IgD-negative memory B cell (primary cell): ENCODE measurements around the gene IFT81. TPM values are rescaled to one million over a fixed set of nuclear protein-coding genes. Genes with fewer than 3 reads are reported as not detected.
"Not testable (repeated sequence)": the region's sequence is repeated elsewhere in the genome, so short reads cannot be mapped to it uniquely, and the experiment has no call there.

Experiments used
- H3K27ac Mint-ChIP-seq, 3 donors: one replicate each; pipeline ENCODE4 v1.8.0; 2020 to 2022; ENCODE audit warnings: mild to moderate bottlenecking in 3 of 3, mixed read lengths in 3 of 3, moderate library complexity in 1 of 3
- H3K27me3 Mint-ChIP-seq: one replicate; pipeline ENCODE4 v1.8.0; 2021; ENCODE audit warnings: mixed read lengths
- H3K36me3 Mint-ChIP-seq: one replicate; pipeline ENCODE4 v1.8.0; 2020; ENCODE audit warnings: mild to moderate bottlenecking, mixed read lengths
- H3K4me1 Mint-ChIP-seq, 3 donors: one replicate each; pipeline ENCODE4 v1.8.0; 2020 to 2022; ENCODE audit warnings: mixed read lengths in 3 of 3, mild to moderate bottlenecking in 1 of 3
- H3K4me3 Mint-ChIP-seq, 4 donors: one replicate each; pipeline ENCODE4 v1.8.0; 2020 to 2022; ENCODE audit warnings: mild to moderate bottlenecking in 4 of 4, mixed read lengths in 4 of 4, moderate library complexity in 3 of 4
- H3K9me3 Mint-ChIP-seq, 3 donors: one replicate each; pipeline ENCODE4 v1.8.0; 2020 to 2021; ENCODE audit warnings: mixed read lengths in 3 of 3, mild to moderate bottlenecking in 1 of 3
- polyA plus RNA-seq: library from polyadenylated mRNA; unstranded; fragments of 300-500 nt; fragmentation: Illumina TruSeq; gene quantifications from one replicate; pipeline ENCODE4 v1.2.3, GENCODE V29; 2021

IFT81 gene
- polyA plus RNA-seq, 1 donor from 2014 or later = 1.5 TPM

GRCh38 chr12:110197003-110197402 is 72.8 kb downstream of the IFT81 start:
- Mint-ChIP-seq H3K36me3 (peaks cover 8% of the 10 kb centered on the region), H3K9me3 (no peaks in the 10 kb centered on the region), H3K4me3 (no peak overlapping the region), H3K27ac (no peak overlapping the region), H3K4me1 (peaks cover 0 to 2% (median 0%) of the 10 kb centered on the region in 3 donors), H3K27me3 (no peaks in the 10 kb centered on the region)

GRCh38 chr12:110198386-110198785 is 74.2 kb downstream of the IFT81 start:
- Mint-ChIP-seq H3K27ac (no peak overlapping the region), H3K9me3 (no peaks in the 10 kb centered on the region), H3K4me3 (no peak overlapping the region)

GRCh38 chr12:110199339-110200123 is 75.4 kb downstream of the IFT81 start:
- Mint-ChIP-seq H3K36me3 (peaks cover 5% of the 10 kb centered on the region), H3K4me3 (no peak overlapping the region), H3K27me3 (no peaks in the 10 kb centered on the region), H3K4me1 (peaks cover 0 to 2% (median 0%) of the 10 kb centered on the region in 3 donors), H3K9me3 (no peaks in the 10 kb centered on the region), H3K27ac (peak overlapping the region in 1 of 3 donors; percentile 12)

More at GRCh38 chr12:110198386-110198785, 74.2 kb downstream of the IFT81 start:
- peaks cover 8% of the 10 kb centered on the region for H3K36me3 Mint-ChIP-seq
- no peaks in the 10 kb centered on the region for H3K27me3 Mint-ChIP-seq
- H3K4me1 Mint-ChIP-seq = peaks cover 0 to 2% (median 0%) of the 10 kb centered on the region in 3 donors

- Mint-ChIP-seq H3K4me3 (no peak overlapping the region), H3K4me1 (peaks cover 0 to 2% (median 0%) of the 10 kb centered on the region in 3 donors), H3K27ac (no peak overlapping the region), H3K27me3 (no peaks in the 10 kb centered on the region), H3K36me3 (peaks cover 4% of the 10 kb centered on the region), H3K9me3 (no peaks in the 10 kb centered on the region)
Measured at GRCh38 chr12:110200124-110200417, 75.9 kb downstream of the IFT81 start.

GRCh38 chr12:110201995-110202394 is 77.8 kb downstream of the IFT81 start:
- Mint-ChIP-seq H3K27me3 (no peaks in the 10 kb centered on the region), H3K27ac (no peak overlapping the region), H3K4me1 (peaks cover 0 to 2% (median 0%) of the 10 kb centered on the region in 3 donors), H3K9me3 (no peaks in the 10 kb centered on the region), H3K36me3 (peaks cover 2% of the 10 kb centered on the region), H3K4me3 (no peak overlapping the region)

GRCh38 chr12:110203546-110203945 is 79.4 kb downstream of the IFT81 start:
- Mint-ChIP-seq H3K36me3 (no peaks in the 10 kb centered on the region), H3K4me3 (no peak overlapping the region), H3K4me1 (peaks cover 0 to 2% (median 0%) of the 10 kb centered on the region in 3 donors), H3K9me3 (no peaks in the 10 kb centered on the region), H3K27ac (no peak overlapping the region), H3K27me3 (no peaks in the 10 kb centered on the region)

- Mint-ChIP-seq H3K9me3 (no peaks in the 10 kb centered on the region), H3K27me3 (no peaks in the 10 kb centered on the region), H3K4me1 (no peaks in the 10 kb centered on the region), H3K36me3 (no peaks in the 10 kb centered on the region), H3K4me3 (no peak overlapping the region), H3K27ac (peak overlapping the region in 1 of 3 donors; percentile 25)
Measured at GRCh38 chr12:110205931-110206330, 81.8 kb downstream of the IFT81 start.

GRCh38 chr12:110211639-110212536 is 87.7 kb downstream of the IFT81 start:
- H3K9me3 Mint-ChIP-seq, H3K4me1 Mint-ChIP-seq, H3K27me3 Mint-ChIP-seq, H3K4me3 Mint-ChIP-seq, H3K27ac Mint-ChIP-seq, H3K36me3 Mint-ChIP-seq: not testable (repeated sequence)

- H3K36me3 Mint-ChIP-seq = no peaks in the 10 kb centered on the region
- no peaks in the 10 kb centered on the region for H3K4me1 Mint-ChIP-seq
- H3K9me3 Mint-ChIP-seq = peaks cover 0 to 6% (median 0%) of the 10 kb centered on the region in 3 donors
- no peak overlapping the region for H3K4me3 Mint-ChIP-seq
- no peaks in the 10 kb centered on the region for H3K27me3 Mint-ChIP-seq
- no peak overlapping the region for H3K27ac Mint-ChIP-seq
Measured at GRCh38 chr12:110217996-110218674, 94.0 kb downstream of the IFT81 start.

- Mint-ChIP-seq H3K4me3 (no peak overlapping the region), H3K4me1 (peaks cover 0 to 2% (median 0%) of the 10 kb centered on the region in 3 donors), H3K27ac (no peak overlapping the region), H3K27me3 (no peaks in the 10 kb centered on the region), H3K36me3 (no peaks in the 10 kb centered on the region), H3K9me3 (no peaks in the 10 kb centered on the region)
Measured at GRCh38 chr12:110222027-110222426, 97.9 kb downstream of the IFT81 start.

- Mint-ChIP-seq H3K27ac (no peak overlapping the region), H3K36me3 (no peaks in the 10 kb centered on the region), H3K4me3 (no peak overlapping the region), H3K9me3 (no peaks in the 10 kb centered on the region), H3K4me1 (peaks cover 0 to 2% (median 0%) of the 10 kb centered on the region in 3 donors), H3K27me3 (no peaks in the 10 kb centered on the region)
Measured at GRCh38 chr12:110222433-110222832, 98.3 kb downstream of the IFT81 start.

GRCh38 chr12:110223777-110224378 is 99.7 kb downstream of the IFT81 start:
- Mint-ChIP-seq H3K27ac (no peak overlapping the region), H3K4me3 (no peak overlapping the region), H3K27me3 (no peaks in the 10 kb centered on the region), H3K9me3 (no peaks in the 10 kb centered on the region), H3K4me1 (peaks cover 0 to 2% (median 0%) of the 10 kb centered on the region in 3 donors), H3K36me3 (no peaks in the 10 kb centered on the region)

GRCh38 chr12:110224379-110225304 is 100.5 kb downstream of the IFT81 start:
- Mint-ChIP-seq H3K9me3 (no peaks in the 10 kb centered on the region), H3K27me3 (no peaks in the 10 kb centered on the region), H3K4me1 (peaks cover 0 to 2% (median 0%) of the 10 kb centered on the region in 3 donors), H3K36me3 (no peaks in the 10 kb centered on the region), H3K4me3 (no peak overlapping the region), H3K27ac (no peak overlapping the region)

GRCh38 chr12:110227138-110227537 is 103.0 kb downstream of the IFT81 start:
- no peaks in the 10 kb centered on the region for H3K9me3 Mint-ChIP-seq
- no peaks in the 10 kb centered on the region for H3K36me3 Mint-ChIP-seq
- no peak overlapping the region for H3K27ac Mint-ChIP-seq
- no peak overlapping the region for H3K4me3 Mint-ChIP-seq
- peaks cover 0 to 2% (median 0%) of the 10 kb centered on the region in 3 donors for H3K4me1 Mint-ChIP-seq
- no peaks in the 10 kb centered on the region for H3K27me3 Mint-ChIP-seq
